ENCODE measurements around the gene IMPA2.

IMPA2 gene

GRCh38 chr18:11946756-11947155, 34.6 kb upstream of the IMPA2 start:
- no peak overlapping the region for H3K4me3 ChIP-seq (ENCODE audit: low read depth, low read length)
- TF ChIP-seq, protein P1, sequence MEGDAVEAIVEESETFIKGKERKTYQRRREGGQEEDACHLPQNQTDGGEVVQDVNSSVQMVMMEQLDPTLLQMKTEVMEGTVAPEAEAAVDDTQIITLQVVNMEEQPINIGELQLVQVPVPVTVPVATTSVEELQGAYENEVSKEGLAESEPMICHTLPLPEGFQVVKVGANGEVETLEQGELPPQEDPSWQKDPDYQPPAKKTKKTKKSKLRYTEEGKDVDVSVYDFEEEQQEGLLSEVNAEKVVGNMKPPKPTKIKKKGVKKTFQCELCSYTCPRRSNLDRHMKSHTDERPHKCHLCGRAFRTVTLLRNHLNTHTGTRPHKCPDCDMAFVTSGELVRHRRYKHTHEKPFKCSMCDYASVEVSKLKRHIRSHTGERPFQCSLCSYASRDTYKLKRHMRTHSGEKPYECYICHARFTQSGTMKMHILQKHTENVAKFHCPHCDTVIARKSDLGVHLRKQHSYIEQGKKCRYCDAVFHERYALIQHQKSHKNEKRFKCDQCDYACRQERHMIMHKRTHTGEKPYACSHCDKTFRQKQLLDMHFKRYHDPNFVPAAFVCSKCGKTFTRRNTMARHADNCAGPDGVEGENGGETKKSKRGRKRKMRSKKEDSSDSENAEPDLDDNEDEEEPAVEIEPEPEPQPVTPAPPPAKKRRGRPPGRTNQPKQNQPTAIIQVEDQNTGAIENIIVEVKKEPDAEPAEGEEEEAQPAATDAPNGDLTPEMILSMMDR (IDR thresholded peaks at IDR 0.05; ENCODE audit: borderline replicate concordance, insufficient read depth, low read depth, low read length) = no peak

DNA sequence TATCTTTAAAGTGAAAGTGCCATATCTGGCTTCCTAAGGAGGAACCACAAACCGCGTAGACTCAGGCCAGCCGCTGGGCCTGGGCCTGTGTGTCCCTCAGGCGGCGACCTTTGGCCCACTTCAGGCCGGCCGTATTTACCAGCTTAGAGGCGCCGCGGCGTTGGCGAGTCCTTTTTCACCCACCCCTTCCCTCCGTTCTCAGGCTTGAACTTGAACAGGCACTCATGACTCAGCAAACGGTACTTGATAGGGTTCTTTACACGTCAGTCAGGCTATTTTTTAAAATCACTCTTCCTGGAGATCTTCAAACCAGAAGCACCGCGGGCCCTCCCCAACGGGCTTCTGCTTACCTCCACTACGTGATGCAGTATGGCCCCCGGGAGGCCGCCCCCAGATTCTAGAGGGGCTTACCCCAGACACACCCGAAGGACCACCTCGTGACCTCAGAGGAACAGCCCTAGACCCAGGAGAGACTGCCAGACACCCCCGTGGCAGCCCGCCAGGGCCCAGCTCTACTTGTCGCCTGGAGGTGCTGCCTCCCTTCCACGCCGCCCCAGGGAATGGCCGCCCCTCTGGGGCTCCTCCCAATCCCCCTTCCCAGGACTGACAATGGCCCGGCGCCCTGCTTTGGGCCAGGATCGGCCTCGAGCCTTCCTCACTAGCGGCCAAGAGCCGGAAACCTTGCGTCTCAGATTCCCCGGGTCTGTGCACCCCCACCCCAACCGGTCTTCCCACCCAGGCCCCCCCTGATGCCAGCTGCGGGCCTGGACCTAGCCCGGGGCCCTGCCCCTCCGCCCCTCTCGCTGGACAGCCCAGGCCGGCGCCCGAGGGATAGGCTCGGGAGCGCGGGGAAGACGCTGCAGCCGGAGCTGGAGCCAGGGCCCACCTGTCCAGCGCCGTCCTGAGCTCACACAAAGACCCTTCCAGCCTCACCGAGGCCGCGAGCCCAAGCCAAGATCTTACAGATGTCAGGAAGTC, 33.8 kb upstream of the IMPA2 start:
- peak overlapping the region; percentile 6 for H3K4me3 ChIP-seq (ENCODE audit: low read depth, low read length)
- TF ChIP-seq, protein P1 (IDR thresholded peaks at IDR 0.05; ENCODE audit: borderline replicate concordance, insufficient read depth, low read depth, low read length) = no peak

DNA sequence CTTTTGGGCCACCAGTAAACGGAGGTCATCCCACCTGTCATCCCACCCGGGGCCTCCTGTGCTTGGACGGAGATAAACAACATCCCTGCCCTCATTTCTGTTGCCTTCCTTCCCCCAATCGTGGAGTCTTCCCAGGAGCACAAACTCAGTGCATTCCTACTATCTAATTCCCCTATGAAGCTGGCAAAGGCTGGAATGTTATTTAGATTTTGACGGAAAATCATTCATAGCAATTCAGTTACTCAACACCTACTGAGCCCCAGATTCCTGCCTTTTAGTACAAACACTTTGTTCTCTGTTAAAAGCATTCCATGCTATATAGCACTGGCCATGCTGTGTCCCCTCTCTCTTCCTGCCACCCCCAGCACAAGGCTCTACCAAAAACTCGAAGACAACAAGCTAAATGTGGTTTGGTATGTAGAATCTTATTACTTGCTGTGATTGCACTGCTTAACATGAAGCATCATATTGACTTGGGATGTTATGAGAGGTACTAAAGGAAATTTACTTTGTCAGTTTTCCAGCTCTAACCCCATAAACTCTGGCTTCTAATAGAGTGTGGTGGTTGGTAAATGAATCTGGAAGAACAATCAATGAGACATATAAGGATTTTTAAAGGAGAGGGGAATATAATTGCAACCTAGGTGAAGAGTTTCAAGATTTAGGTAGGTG, 32.3 kb upstream of the IMPA2 start:
- TF ChIP-seq, protein P1 (IDR thresholded peaks at IDR 0.05; ENCODE audit: borderline replicate concordance, insufficient read depth, low read depth, low read length) = no peak

GRCh38 chr18:11950824-11951223, 30.5 kb upstream of the IMPA2 start:
- TF ChIP-seq, protein P1 (IDR thresholded peaks at IDR 0.05; ENCODE audit: borderline replicate concordance, insufficient read depth, low read depth, low read length) = no peak
- no peak overlapping the region for H3K4me3 ChIP-seq (ENCODE audit: low read depth, low read length)

More for the DNA sequence above, 32.3 kb upstream of the IMPA2 start:
- H3K4me3 ChIP-seq (ENCODE audit: low read depth, low read length) = no peak overlapping the region

DNA sequence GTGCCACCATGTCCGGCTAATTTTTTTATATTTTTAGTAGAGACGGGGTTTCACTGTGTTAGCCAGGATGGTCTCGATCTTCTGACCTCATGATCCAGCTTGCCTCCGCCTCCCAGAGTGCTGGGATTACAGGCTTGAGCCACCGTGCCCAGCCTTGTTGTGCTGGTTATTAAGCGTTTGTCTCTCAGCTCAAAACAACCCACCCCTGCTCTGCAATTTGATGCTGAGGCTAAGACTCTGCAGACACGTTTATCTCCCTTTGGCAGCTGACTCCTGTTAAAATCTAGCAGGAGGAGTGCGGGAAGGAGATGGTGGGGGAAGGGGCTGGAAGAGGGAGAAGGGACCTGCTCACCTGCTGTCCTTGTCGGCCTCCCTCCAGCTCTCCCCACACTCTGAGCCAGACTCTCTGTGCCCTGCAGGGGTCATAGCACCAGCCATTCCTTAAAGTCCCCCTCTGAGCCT, 29.9 kb upstream of the IMPA2 start:
- no peak overlapping the region for H3K4me3 ChIP-seq (ENCODE audit: low read depth, low read length)
- TF ChIP-seq, protein P1 (IDR thresholded peaks at IDR 0.05; ENCODE audit: borderline replicate concordance, insufficient read depth, low read depth, low read length) = no peak

- no peak overlapping the region for H3K4me3 ChIP-seq (ENCODE audit: low read depth, low read length)
- TF ChIP-seq, protein P1 (IDR thresholded peaks at IDR 0.05; ENCODE audit: borderline replicate concordance, insufficient read depth, low read depth, low read length) = no peak
Observed at GRCh38 chr18:11953113-11953512, 28.2 kb upstream of the IMPA2 start.

All from GM12875 (cell line).